B cell (primary cell): ENCODE measurements around the gene GAL3ST2. TPM values are rescaled to one million over a fixed set of nuclear protein-coding genes. Genes with fewer than 3 reads are reported as not detected.

ENCODE experiments used
- ATAC-seq: fragments of 200-7000 bp; cut with Tn5 transposase; one replicate; pipeline ENCODE4 v1.10.0; 2021; ENCODE audit warnings: low read depth, mild to moderate bottlenecking, moderate number of reproducible peaks, moderate library complexity
- CTCF ChIA-PET: fragments of 350-600 bp; sonication (Branson Sonifier 250); formaldehyde crosslinking; loops from one replicate; lab custom pipeline; 2021; ENCODE audit warnings: antibody characterized with exemption, inconsistent platforms; lab: Charles Lee
- POLR2A ChIA-PET: fragments of 350-600 bp; sonication (Branson Sonifier 250); formaldehyde crosslinking; loops from one replicate; lab custom pipeline; 2021; ENCODE audit warnings: antibody characterized with exemption; lab: Charles Lee
- DNase-seq: peaks from one replicate; pipeline ENCODE4 v3.0.0; 2013
- H2AFZ ChIP-seq: 2 replicates; pipeline ENCODE4 v1.6.1; 2012; ENCODE audit warnings: mild to moderate bottlenecking, low read depth, low read length; ENCODE audit not compliant: insufficient read depth, poor library complexity, severe bottlenecking
- H3K27ac ChIP-seq, 2 donors: 1 replicate in 1 of 2; 2 replicates in 1 of 2; pipeline ENCODE4 v1.5.1; 2012 to 2013; ENCODE audit warnings: low read length in 2 of 2, mild to moderate bottlenecking in 2 of 2, moderate library complexity in 1 of 2
- H3K27me3 ChIP-seq, 4 experiments: fragments of 200-600 bp in 1 of 4; sonication (generic) in 1 of 4; replicated peaks in 1 of 4; 1 replicate in 2 of 4; 2 replicates in 2 of 4; pipeline versions ENCODE4 v1.6.1 to v1.7.0; 2013 to 2016; ENCODE audit warnings: low read length in 3 of 4, mild to moderate bottlenecking in 2 of 4, mixed read lengths in 1 of 4, moderate library complexity in 1 of 4; ENCODE audit not compliant: insufficient read depth in 4 of 4, control insufficient read depth in 3 of 4; ENCODE audit errors: control extremely low read depth in 1 of 4
- H3K36me3 ChIP-seq, 2 experiments: replicated peaks in 1 of 2; 1 replicate in 1 of 2; 2 replicates in 1 of 2; pipeline versions ENCODE4 v1.6.1 to v1.7.1; 2013; ENCODE audit warnings: low read length in 1 of 2; ENCODE audit not compliant: insufficient read depth in 2 of 2, control insufficient read depth in 1 of 2; ENCODE audit errors: control extremely low read depth in 1 of 2, extremely low read depth in 1 of 2
- H3K4me1 ChIP-seq, 2 donors: fragments of 200-600 bp in 1 of 2; sonication (generic) in 1 of 2; 1 replicate in 1 of 2; 2 replicates in 1 of 2; pipeline versions ENCODE4 v1.5.1 to v1.6.1; 2013 to 2017; ENCODE audit warnings: low read length in 2 of 2; ENCODE audit not compliant: control insufficient read depth in 2 of 2, insufficient read depth in 2 of 2
- H3K4me2 ChIP-seq: replicated peaks from 2 replicates; pipeline ENCODE3; 2012; ENCODE audit warnings: mild to moderate bottlenecking, low read depth, low read length; ENCODE audit not compliant: poor library complexity, severe bottlenecking
- H3K4me3 ChIP-seq, 5 experiments: fragments of 200-600 bp in 1 of 5; sonication (generic) in 1 of 5; 1 replicate in 3 of 5; 2 replicates in 2 of 5; pipeline versions ENCODE4 v1.5.1 to v1.7.0; 2011 to 2016; ENCODE audit warnings: low read length in 4 of 5, mild to moderate bottlenecking in 4 of 5, low read depth in 2 of 5, control low read depth in 1 of 5, moderate library complexity in 1 of 5; ENCODE audit not compliant: insufficient read depth in 1 of 5; ENCODE audit errors: control extremely low read depth in 1 of 5, extremely low read depth in 1 of 5
- H3K79me2 ChIP-seq: fragments of 200-600 bp; sonication (generic); one replicate; pipeline ENCODE4 v1.6.0; 2016; ENCODE audit warnings: low read length; ENCODE audit not compliant: control insufficient read depth, insufficient read depth
- H3K9ac ChIP-seq: fragments of 200-600 bp; sonication (generic); 2 replicates; pipeline ENCODE4 v1.6.1; 2017; ENCODE audit warnings: mild to moderate bottlenecking, low read length, moderate library complexity
- H3K9me3 ChIP-seq, 3 donors: one replicate each; pipeline versions ENCODE4 v1.6.1 to v1.7.1; 2013; ENCODE audit warnings: low read length in 2 of 3; ENCODE audit not compliant: control insufficient read depth in 2 of 3, insufficient read depth in 1 of 3; ENCODE audit errors: control extremely low read depth in 1 of 3
- H4K20me1 ChIP-seq: 2 replicates; pipeline ENCODE4 v1.6.0; 2012; ENCODE audit warnings: mild to moderate bottlenecking, low read length; ENCODE audit not compliant: insufficient read depth, control insufficient read depth, poor library complexity, severe bottlenecking
- H3K27ac Mint-ChIP-seq: one replicate; pipeline ENCODE4 v1.8.0; 2021; ENCODE audit warnings: mixed read lengths
- H3K27me3 Mint-ChIP-seq: one replicate; pipeline ENCODE4 v1.8.0; 2021; ENCODE audit warnings: mixed read lengths
- H3K4me1 Mint-ChIP-seq: one replicate; pipeline ENCODE4 v1.8.0; 2021; ENCODE audit warnings: mixed read lengths
- H3K4me3 Mint-ChIP-seq: one replicate; pipeline ENCODE4 v1.8.0; 2021; ENCODE audit warnings: mixed read lengths
- H3K9me3 Mint-ChIP-seq: one replicate; pipeline ENCODE4 v1.8.0; 2022; ENCODE audit warnings: mixed read lengths; ENCODE audit not compliant: insufficient read depth
- CTCF ChIP-seq: fragments of 200-600 bp; IDR thresholded peaks from one replicate; pipeline ENCODE4 v1.8.0; 2022; ENCODE audit warnings: antibody characterized with exemption, mild to moderate bottlenecking
- EZH2 ChIP-seq: IDR thresholded peaks from 2 replicates; pipeline ENCODE4 v1.6.1; 2012; ENCODE audit warnings: borderline replicate concordance, low read depth, mild to moderate bottlenecking, moderate library complexity, low read length; ENCODE audit not compliant: insufficient read depth, poor library complexity, severe bottlenecking
- WGBS: methylation state at CpG from one replicate; pipeline ENCODE4 v1.1.5; 2013; ENCODE audit warnings: missing lambda C conversion rate; ENCODE audit not compliant: insufficient coverage; 5-methylcytosine and 5-hydroxymethylcytosine counted together
- intact Hi-C: fragments of 100-400 bp; cut with micrococcal nuclease; formaldehyde crosslinking; loops from one replicate; pipeline ENCODE4 v1.10.0; 2022
- polyA plus RNA-seq: library from polyadenylated mRNA; depleted of rRNA; stranded (reverse); fragments of >200 nt; gene quantifications from 2 replicates; pipeline ENCODE4 v1.2.3, GENCODE V29; 2012
- total RNA-seq, 2 donors: library from RNA; stranded (reverse); fragments of 120-200 nt in 1 of 2; gene quantifications; 1 replicate in 1 of 2; 2 replicates in 1 of 2; pipeline versions ENCODE4 v1.2.3 to v1.2.4, GENCODE V29; 2013 to 2022

The GAL3ST2 gene
- total and polyA plus RNA-seq, 2 donors (not counting 1 experiment from before 2014, with no cell fraction given) = 0.10 TPM; not detected in 1

- no peak overlapping the region for H3K27ac Mint-ChIP-seq
- POLR2A ChIA-PET = no interaction called here
- Histone ChIP-seq H4K20me1 (no peaks in the 10 kb centered on the region), H3K27ac (no peak overlapping the region), H3K27me3 (no peaks in the 10 kb centered on the region), H2AFZ (no peak overlapping the region), H3K4me3 (no peak overlapping the region), H3K9ac (no peak overlapping the region), H3K36me3 (no peaks in the 10 kb centered on the region), H3K9me3 (peaks cover 0 to 4% (median 0%) of the 10 kb centered on the region in 3 donors), H3K4me1 (peaks cover 18 to 26% of the 10 kb centered on the region in 2 donors), H3K4me2 (no peak overlapping the region), H3K79me2 (no peaks in the 10 kb centered on the region)
- no peak for TF ChIP-seq CTCF
- no peaks in the 10 kb centered on the region for H3K9me3 Mint-ChIP-seq
- intact Hi-C loops = loop anchor here (5.0 kb wide), 1 partner anchor 40 kb away; no protein-coding TSS in a partner anchor
- CTCF ChIA-PET = no interaction called here
- ATAC-seq = no peak
- WGBS = 100% methylated on average over 4 of the region's 11 CpGs
- H3K4me1 Mint-ChIP-seq = peaks cover 31% of the 10 kb centered on the region
- H3K27me3 Mint-ChIP-seq = no peaks in the 10 kb centered on the region
- DNase-seq = no peak
- no peak overlapping the region for H3K4me3 Mint-ChIP-seq
Observed at GRCh38 chr2:241842067-241842415, 65.4 kb downstream of the GAL3ST2 start.

GRCh38 chr2:241842620-241843211 is 66.1 kb downstream of the GAL3ST2 start:
- ChIA-PET CTCF (no interaction called here), POLR2A (no interaction called here)
- Mint-ChIP-seq H3K4me3 (peak overlapping the region; percentile 80), H3K27ac (peak overlapping the region; percentile 88), H3K27me3 (no peaks in the 10 kb centered on the region), H3K4me1 (peaks cover 31% of the 10 kb centered on the region), H3K9me3 (no peaks in the 10 kb centered on the region)
- Histone ChIP-seq H3K27me3 (no peaks in the 10 kb centered on the region), H3K9me3 (peaks cover 0 to 4% (median 0%) of the 10 kb centered on the region in 3 donors), H4K20me1 (no peaks in the 10 kb centered on the region), H3K27ac (peak overlapping the region; percentile 43 to 49), H3K4me2 (peak overlapping the region; percentile 88), H3K4me3 (peak overlapping the region in 4 of 5 experiments; percentile 35 to 59 (median 46)), H3K36me3 (no peaks in the 10 kb centered on the region), H3K4me1 (peaks cover 18 to 26% of the 10 kb centered on the region in 2 donors), H2AFZ (peak overlapping the region; percentile 78), H3K79me2 (no peaks in the 10 kb centered on the region), H3K9ac (peak overlapping the region; percentile 58)
- DNase-seq (peak; percentile 64), ATAC-seq (peak; percentile 41)
- 11% methylated on average over 22 of the region's 29 CpGs for WGBS
- intact Hi-C loops = loop anchor here (5.0 kb wide), 1 partner anchor 40 kb away; no protein-coding TSS in a partner anchor
- TF ChIP-seq EZH2 (no peak), CTCF (no peak)
